Aorta (tissue), 5 donors: ENCODE measurements around the gene SAFB. TPM values are rescaled to one million over a fixed set of nuclear protein-coding genes. Genes with fewer than 3 reads are reported as not detected.

Source experiments
- ATAC-seq: fragments of 200-7000 bp; cut with Tn5 transposase; one replicate; pipeline ENCODE4 v1.9.1; 2022; ENCODE audit warnings: moderate library complexity; ENCODE audit not compliant: low FRiP score
- DNase-seq, 2 donors: peaks; one replicate each; pipeline ENCODE4 v3.0.0-alpha.2; 2020
- H3K27ac ChIP-seq, 2 donors: one replicate each; pipeline ENCODE4 v1.5.1; 2013; ENCODE audit warnings: low read length in 2 of 2, mild to moderate bottlenecking in 2 of 2, moderate library complexity in 2 of 2, control low read depth in 1 of 2, inconsistent platforms in 1 of 2, low read depth in 1 of 2
- H3K27me3 ChIP-seq, 2 donors: one replicate each; pipeline ENCODE4 v1.6.1; 2013; ENCODE audit warnings: control low read depth in 1 of 2, low read length in 1 of 2, mild to moderate bottlenecking in 1 of 2, moderate library complexity in 1 of 2; ENCODE audit not compliant: insufficient read depth in 2 of 2, control insufficient read depth in 1 of 2
- H3K36me3 ChIP-seq, 2 donors: one replicate each; pipeline ENCODE4 v1.6.1; 2013; ENCODE audit warnings: control low read depth in 1 of 2, low read length in 1 of 2, mild to moderate bottlenecking in 1 of 2; ENCODE audit not compliant: insufficient read depth in 2 of 2, control insufficient read depth in 1 of 2
- H3K4me1 ChIP-seq, 2 donors: one replicate each; pipeline ENCODE4 v1.6.1; 2013; ENCODE audit warnings: low read length in 2 of 2, control low read depth in 1 of 2, mild to moderate bottlenecking in 1 of 2, moderate library complexity in 1 of 2; ENCODE audit not compliant: insufficient read depth in 2 of 2, control insufficient read depth in 1 of 2
- H3K4me3 ChIP-seq, 2 donors: one replicate each; pipeline ENCODE4 v1.5.1; 2013; ENCODE audit warnings: low read length in 2 of 2, control low read depth in 1 of 2, mild to moderate bottlenecking in 1 of 2
- H3K9me3 ChIP-seq: one replicate; pipeline ENCODE4 v1.6.1; 2013; ENCODE audit warnings: mild to moderate bottlenecking, low read length; ENCODE audit not compliant: control insufficient read depth
- WGBS, 2 donors: extraction: QIAGEN DNeasy Blood & Tissue Kit; methylation state at CpG; one replicate each; pipeline ENCODE4 v1.1.7; 2013; 5-methylcytosine and 5-hydroxymethylcytosine counted together
- intact Hi-C, 2 donors: fragments of 100-400 bp; cut with DNase I; formaldehyde crosslinking; loops; one replicate each; pipeline versions ENCODE4 v1.14.2 to v1.15.0; 2022
- polyA plus RNA-seq, 2 donors: library from polyadenylated mRNA; stranded (reverse); fragments of 200-250 nt; gene quantifications; one replicate each; pipeline ENCODE4 v1.2.3, GENCODE V29; 2013
- total RNA-seq, 2 donors: library from RNA; stranded (reverse); fragmentation: NEBNext Ultra II Directional; extraction: Animal tissue kit (Norgen Biotek cat#: 25700); gene quantifications; one replicate each; pipeline ENCODE4 v1.2.1, GENCODE V29; 2021
- donor health status: healthy with polysubstance abuse.
- donor health status: Bipolar disorder and iron deficiency.
- donor health status: DM: no; HTN: no; CAD: no.
- donor health status: DM: no; HTN: no; CAD: no.
- donor health status: DM: yes; HTN: yes; CAD: no.

SAFB gene
- total and polyA plus RNA-seq, 4 donors, result 32.7 to 100 (median 75.8) TPM

DNA sequence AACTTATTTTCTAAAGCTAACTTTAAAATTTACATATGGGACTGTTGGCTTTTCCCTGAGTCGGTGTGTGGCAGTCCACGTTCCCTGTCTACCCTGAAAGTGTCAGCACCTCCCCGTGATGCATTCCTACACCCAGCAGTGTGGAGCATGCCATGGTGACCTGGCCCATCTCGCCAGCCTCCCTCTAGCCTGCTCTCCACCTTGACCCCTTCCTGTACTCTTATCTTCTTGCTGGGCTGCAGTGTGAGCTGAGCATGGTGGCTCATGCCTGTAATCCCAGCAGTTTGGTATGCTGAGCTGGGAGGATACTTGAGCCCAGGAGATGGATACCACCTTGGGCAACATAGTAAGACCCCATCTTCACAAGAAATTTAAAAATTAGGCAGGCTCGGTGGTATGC lies 32.0 kb downstream of the SAFB start:
- peaks cover 5 to 7% of the 10 kb centered on the region in 2 donors for H3K36me3 ChIP-seq
- no peaks in the 10 kb centered on the region for H3K9me3 ChIP-seq
- DNase-seq (no peak), ATAC-seq (no peak)
- H3K4me3 ChIP-seq, result no peak overlapping the region
- no peaks in the 10 kb centered on the region for H3K27me3 ChIP-seq
- H3K27ac ChIP-seq, result no peak overlapping the region
- intact Hi-C loops, result no loop called here
- whole genome bisulfite sequencing, 2 donors, result 90% methylated on average over 5 of the region's 5 CpGs
- no peaks in the 10 kb centered on the region for H3K4me1 ChIP-seq

DNA sequence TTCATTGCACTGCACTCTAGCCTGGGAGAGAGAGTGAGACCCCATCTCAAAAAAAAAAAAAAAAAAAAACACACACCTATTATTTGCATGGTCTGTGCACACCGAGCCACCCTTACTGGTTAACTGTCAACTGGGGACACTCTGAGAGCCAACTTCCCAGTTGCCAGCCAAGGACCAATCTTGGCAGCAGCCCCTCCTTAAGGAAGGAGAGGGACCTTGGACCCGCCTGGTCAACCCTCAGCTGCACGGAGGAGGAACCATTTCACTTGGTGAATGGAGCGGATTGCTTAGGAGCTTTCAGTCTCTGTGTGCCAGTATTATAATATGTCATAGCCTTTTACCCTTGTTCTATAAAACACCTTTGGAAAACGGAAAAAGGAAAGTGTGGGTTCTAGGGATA lies 32.5 kb downstream of the SAFB start:
- ATAC-seq (no peak), DNase-seq (no peak)
- WGBS, 2 donors, result 74 to 80% methylated on average over 5 of the region's 5 CpGs
- H3K27me3 ChIP-seq, result no peaks in the 10 kb centered on the region
- no peaks in the 10 kb centered on the region for H3K4me1 ChIP-seq
- no peak overlapping the region for H3K27ac ChIP-seq
- no peak overlapping the region for H3K4me3 ChIP-seq
- H3K36me3 ChIP-seq, result peaks cover 5 to 7% of the 10 kb centered on the region in 2 donors
- no peaks in the 10 kb centered on the region for H3K9me3 ChIP-seq
- intact Hi-C loops, result no loop called here

DNA sequence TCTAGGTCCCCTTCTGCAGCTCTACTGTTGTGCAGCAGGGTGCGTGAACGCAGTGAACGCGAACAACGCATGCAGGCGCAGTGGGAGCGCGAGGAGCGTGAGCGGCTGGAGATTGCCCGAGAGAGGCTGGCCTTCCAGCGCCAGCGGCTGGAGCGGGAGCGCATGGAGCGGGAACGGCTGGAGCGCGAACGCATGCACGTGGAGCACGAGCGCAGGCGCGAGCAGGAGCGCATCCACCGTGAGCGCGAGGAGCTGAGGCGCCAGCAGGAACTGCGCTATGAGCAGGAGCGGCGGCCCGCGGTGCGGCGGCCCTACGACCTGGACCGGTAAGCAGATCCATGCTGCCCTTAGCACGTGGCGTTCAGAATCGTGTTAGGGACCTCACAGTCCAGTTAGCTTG lies 38.6 kb downstream of the SAFB start:
- H3K9me3 ChIP-seq, result no peaks in the 10 kb centered on the region
- no peak overlapping the region for H3K27ac ChIP-seq
- H3K27me3 ChIP-seq, result no peaks in the 10 kb centered on the region
- peak in 1 of 2 donors; percentile 65 for DNase-seq
- no peak overlapping the region for H3K4me3 ChIP-seq
- H3K4me1 ChIP-seq, result no peaks in the 10 kb centered on the region
- ATAC-seq, result peak; percentile 41
- H3K36me3 ChIP-seq, result peaks cover 9 to 15% of the 10 kb centered on the region in 2 donors
- intact Hi-C loops, result no loop called here
- WGBS, 2 donors, result 96 to 97% methylated on average over 42 of the region's 42 CpGs

DNA sequence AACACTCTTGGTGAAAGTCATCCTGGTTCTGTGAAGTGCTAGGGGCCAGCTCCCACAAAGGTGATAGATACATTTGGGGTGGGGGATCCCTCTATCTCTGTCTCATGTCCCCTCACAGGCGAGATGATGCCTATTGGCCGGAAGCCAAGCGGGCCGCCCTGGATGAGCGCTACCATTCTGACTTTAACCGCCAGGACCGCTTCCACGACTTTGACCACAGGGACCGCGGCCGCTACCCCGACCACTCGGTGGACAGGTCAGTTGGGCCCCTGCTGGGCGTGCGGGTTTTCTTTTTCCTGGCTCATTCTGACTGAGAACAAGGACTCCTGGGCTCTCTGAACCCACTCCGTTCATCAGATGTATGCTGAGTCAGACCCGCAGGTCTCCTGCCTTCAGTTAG lies 41.0 kb downstream of the SAFB start:
- Histone ChIP-seq H3K27me3 (no peaks in the 10 kb centered on the region), H3K27ac (no peak overlapping the region), H3K9me3 (no peaks in the 10 kb centered on the region), H3K36me3 (peaks cover 9 to 20% of the 10 kb centered on the region in 2 donors), H3K4me3 (no peak overlapping the region), H3K4me1 (no peaks in the 10 kb centered on the region)
- DNase-seq (peak in 1 of 2 donors; percentile 76), ATAC-seq (no peak)
- intact Hi-C loops, result no loop called here
- WGBS, 2 donors, result 90 to 92% methylated on average over 17 of the region's 17 CpGs

DNA sequence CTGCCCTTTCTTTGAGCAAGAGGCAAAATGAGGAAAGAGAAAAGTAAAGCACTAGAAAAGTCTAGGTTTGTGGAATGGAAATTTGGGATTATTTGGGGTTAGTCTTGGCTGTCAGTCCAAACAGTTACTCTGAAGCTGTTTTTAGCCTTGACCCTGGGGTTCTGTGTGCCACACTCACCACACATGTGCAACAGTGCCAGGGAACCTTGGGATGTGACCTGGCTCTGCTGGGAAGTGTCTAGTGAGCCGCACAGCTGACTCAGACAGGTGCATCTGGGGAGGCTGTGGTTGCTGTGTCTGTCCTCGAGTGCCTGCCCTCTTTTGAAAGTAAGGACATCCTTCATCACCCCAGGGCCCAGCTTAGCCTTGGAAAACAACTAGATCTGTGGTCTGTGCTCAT lies 41.6 kb downstream of the SAFB start:
- DNase-seq, result peak in 1 of 2 donors; percentile 3
- ATAC-seq, result no peak
- intact Hi-C loops, result no loop called here
- no peaks in the 10 kb centered on the region for H3K27me3 ChIP-seq
- H3K4me3 ChIP-seq, result no peak overlapping the region
- WGBS, 2 donors, result 87 to 97% methylated on average over 2 of the region's 2 CpGs
- H3K27ac ChIP-seq, result no peak overlapping the region
- no peaks in the 10 kb centered on the region for H3K4me1 ChIP-seq
- H3K36me3 ChIP-seq, result peaks cover 9 to 23% of the 10 kb centered on the region in 2 donors
- no peaks in the 10 kb centered on the region for H3K9me3 ChIP-seq

DNA sequence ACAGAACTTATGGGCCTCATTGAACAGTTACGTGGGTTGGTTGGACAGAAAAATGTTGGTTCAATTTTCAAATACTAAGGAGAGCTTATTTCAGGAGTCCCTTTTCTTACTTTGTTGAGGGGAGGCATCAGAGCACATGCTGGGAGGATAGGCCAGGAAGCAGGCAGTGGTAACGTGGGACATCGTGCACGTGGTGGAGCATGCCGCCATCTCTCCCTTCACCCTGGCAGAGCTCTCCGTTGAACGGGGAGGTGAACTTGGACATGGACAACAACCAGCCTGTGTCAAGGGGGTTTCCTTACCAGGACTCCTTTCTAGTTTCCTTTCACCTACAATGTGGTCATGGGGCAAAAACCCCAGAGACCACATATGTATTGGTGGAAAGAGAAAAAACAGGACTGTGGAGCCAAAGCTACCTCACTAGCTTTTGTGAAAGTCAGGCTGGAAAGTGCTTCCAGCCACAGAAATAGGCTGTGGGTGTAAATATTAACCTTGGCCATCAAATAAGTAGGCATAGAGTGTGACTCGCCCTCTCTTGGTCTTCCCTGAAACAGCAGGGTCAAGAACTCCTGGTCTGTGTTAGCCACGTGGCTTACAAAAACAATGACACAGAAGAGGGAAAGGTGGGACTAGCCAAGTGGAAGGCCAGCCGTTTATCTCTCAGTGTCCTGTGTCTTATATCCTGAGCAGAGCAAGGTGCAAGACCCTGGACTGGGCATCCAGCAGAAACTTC lies 43.1 kb downstream of the SAFB start:
- Histone ChIP-seq H3K27ac (no peak overlapping the region), H3K4me1 (no peaks in the 10 kb centered on the region), H3K4me3 (no peak overlapping the region), H3K27me3 (no peaks in the 10 kb centered on the region), H3K36me3 (peaks cover 4 to 21% of the 10 kb centered on the region in 2 donors), H3K9me3 (no peaks in the 10 kb centered on the region)
- WGBS, 2 donors, result 60 to 62% methylated on average over 10 of the region's 10 CpGs
- DNase-seq (peak in 1 of 2 donors; percentile 61), ATAC-seq (no peak)
- intact Hi-C loops, result no loop called here

DNA sequence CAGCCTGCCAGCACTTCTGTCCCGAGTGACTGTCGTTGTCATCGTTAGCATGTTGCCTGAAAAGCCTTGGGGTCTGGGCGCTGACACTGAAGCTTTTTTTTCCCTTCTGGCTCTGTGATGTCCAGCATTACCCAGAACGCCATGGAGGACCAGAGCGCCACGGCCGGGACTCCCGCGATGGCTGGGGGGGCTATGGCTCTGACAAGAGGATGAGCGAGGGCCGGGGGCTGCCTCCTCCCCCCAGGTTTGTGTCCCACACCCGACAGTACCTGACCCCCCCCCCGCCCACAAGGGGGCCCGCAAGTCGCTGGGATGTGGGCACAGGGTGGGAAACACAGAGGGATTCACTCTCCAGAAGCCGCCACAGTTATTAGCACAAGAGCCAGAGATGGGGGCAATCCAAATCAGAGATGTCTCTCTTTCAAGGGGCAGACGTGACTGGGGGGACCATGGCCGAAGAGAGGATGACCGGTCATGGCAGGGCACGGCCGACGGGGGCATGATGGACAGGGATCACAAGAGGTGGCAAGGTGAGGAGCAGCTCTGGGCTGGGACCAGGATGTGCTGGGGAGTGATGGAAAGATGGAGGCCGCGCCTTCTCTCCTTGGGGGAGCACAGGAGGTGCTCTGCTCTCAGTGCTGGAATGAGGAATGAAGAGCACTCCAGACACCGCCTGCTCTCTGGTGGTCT lies 44.2 kb downstream of the SAFB start:
- peaks cover 4 to 17% of the 10 kb centered on the region in 2 donors for H3K36me3 ChIP-seq
- no peaks in the 10 kb centered on the region for H3K9me3 ChIP-seq
- H3K4me1 ChIP-seq, result no peaks in the 10 kb centered on the region
- 85 to 87% methylated on average over 26 of the region's 26 CpGs for WGBS, 2 donors
- H3K27me3 ChIP-seq, result no peaks in the 10 kb centered on the region
- ATAC-seq (no peak), DNase-seq (peak in 1 of 2 donors; percentile 75)
- H3K27ac ChIP-seq, result no peak overlapping the region
- intact Hi-C loops, result no loop called here
- no peak overlapping the region for H3K4me3 ChIP-seq

DNA sequence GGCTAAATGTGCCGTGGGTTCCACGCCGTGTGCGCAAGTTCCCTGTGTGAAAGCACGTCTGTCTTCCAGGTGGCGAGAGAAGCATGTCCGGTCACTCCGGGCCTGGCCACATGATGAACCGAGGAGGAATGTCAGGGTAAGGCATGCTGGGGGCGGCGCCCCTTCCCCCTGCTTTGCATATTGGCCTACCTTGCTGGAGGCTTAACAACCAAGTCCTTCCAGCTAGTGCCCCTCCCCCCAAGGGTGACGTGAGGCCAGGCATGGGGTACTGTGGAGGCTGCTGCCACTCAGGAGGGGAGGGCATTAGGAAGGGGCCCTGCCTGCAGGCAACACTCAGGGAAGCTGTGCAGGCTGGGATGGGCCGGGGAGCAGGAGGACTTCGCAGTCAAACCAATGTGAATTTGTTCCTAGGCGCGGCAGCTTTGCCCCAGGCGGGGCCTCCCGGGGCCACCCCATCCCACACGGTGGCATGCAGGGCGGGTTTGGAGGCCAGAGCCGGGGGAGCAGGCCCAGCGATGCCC lies 44.9 kb downstream of the SAFB start:
- intact Hi-C loops, result no loop called here

More for the DNA sequence above, 44.9 kb downstream of the SAFB start:
- no peaks in the 10 kb centered on the region for H3K4me1 ChIP-seq
- H3K4me3 ChIP-seq, result no peak overlapping the region
- H3K9me3 ChIP-seq, result no peaks in the 10 kb centered on the region
- DNase-seq, result peak in 1 of 2 donors; percentile 70
- WGBS, 2 donors, result 82% methylated on average over 22 of the region's 22 CpGs
- peaks cover 4 to 17% of the 10 kb centered on the region in 2 donors for H3K36me3 ChIP-seq
- no peaks in the 10 kb centered on the region for H3K27me3 ChIP-seq
- no peak for ATAC-seq
- no peak overlapping the region for H3K27ac ChIP-seq
